Transverse colon (tissue), 4 donors: ENCODE data around the gene SLC10A1. TPM values are rescaled to one million over a fixed set of nuclear protein-coding genes. Genes with fewer than 3 reads are reported as not detected.

Source experiments
- DNase-seq: peaks from one replicate; pipeline ENCODE4 v3.0.0-alpha.2; 2019
- H3K27ac ChIP-seq, 4 donors: fragments of 200-600 bp; sonication (generic); 2 replicates each; pipeline ENCODE4 v1.5.1; 2016 to 2018; ENCODE audit warnings: inconsistent platforms in 4 of 4
- H3K27me3 ChIP-seq: fragments of 200-600 bp; sonication (generic); 2 replicates; pipeline ENCODE4 v1.5.1; 2017; ENCODE audit warnings: inconsistent platforms
- H3K36me3 ChIP-seq, 4 donors: fragments of 200-600 bp; sonication (generic); 2 replicates each; pipeline ENCODE4 v1.5.1; 2017 to 2019; ENCODE audit warnings: inconsistent platforms in 4 of 4
- H3K4me1 ChIP-seq, 4 donors: fragments of 200-600 bp; sonication (generic); 2 replicates each; pipeline ENCODE4 v1.5.1; 2017 to 2020; ENCODE audit warnings: inconsistent platforms in 4 of 4
- H3K4me3 ChIP-seq, 4 donors: fragments of 200-600 bp; sonication (generic); 1 replicate in 1 of 4; 2 replicates in 3 of 4; pipeline versions ENCODE4 v1.5.1 to v1.6.1; 2017 to 2019; ENCODE audit warnings: inconsistent platforms in 4 of 4
- H3K9me3 ChIP-seq, 2 donors: fragments of 200-600 bp; sonication (generic); 2 replicates each; pipeline ENCODE4 v1.5.1; 2017 to 2019; ENCODE audit warnings: inconsistent platforms in 2 of 2
- CTCF ChIP-seq, 5 experiments: fragments of 200-600 bp in 3 of 5; fragments of 450-650 bp in 2 of 5; sonication (generic) in 3 of 5; IDR thresholded peaks; 1 replicate in 2 of 5; 2 replicates in 3 of 5; pipeline ENCODE4 v1.5.1; 2016 to 2017; ENCODE audit warnings: antibody characterized with exemption in 5 of 5, inconsistent platforms in 3 of 5, mild to moderate bottlenecking in 2 of 5, moderate library complexity in 1 of 5
- EP300 ChIP-seq: sonication (generic); formaldehyde crosslinking; IDR thresholded peaks from one replicate; pipeline ENCODE4 v1.6.1; 2017; ENCODE audit warnings: antibody characterized with exemption, low read depth
- POLR2A ChIP-seq: fragments of 450-650 bp; IDR thresholded peaks from one replicate; pipeline ENCODE4 v1.6.1; 2016; ENCODE audit warnings: antibody characterized with exemption, mild to moderate bottlenecking, moderate library complexity
- POLR2AphosphoS5 ChIP-seq, 3 donors: sonication (generic); formaldehyde crosslinking; IDR thresholded peaks; one replicate each; pipeline ENCODE4 v1.6.1; 2016; ENCODE audit warnings: antibody characterized with exemption in 3 of 3
- whole genome bisulfite sequencing, 2 donors: methylation state at CpG; one replicate each; pipeline ENCODE4 v1.1.5; 2018; ENCODE audit warnings: low coverage in 1 of 2; 5-methylcytosine and 5-hydroxymethylcytosine counted together
- in situ Hi-C, 4 donors: fragments of 200-750 bp; cut with MboI; loops; one replicate each; pipeline versions ENCODE4 v1.15.0 to v1.15.1; 2017; ENCODE audit warnings: low sequenced_read_pairs in 3 of 4, low pct_ligation_motif_present in 1 of 4, low pct_unique_long_range_greater_than_20kb in 1 of 4
- intact Hi-C: fragments of 100-400 bp; cut with DNase I; formaldehyde crosslinking; loops from one replicate; pipeline ENCODE4 v1.15.1; 2023; ENCODE audit warnings: low total_unique reads
- total RNA-seq, 4 donors: library from RNA; depleted of rRNA; stranded (reverse); fragments of >200 nt; gene quantifications; one replicate each; pipeline ENCODE4 v1.1.0, GENCODE V29; 2016

Gene SLC10A1
- total RNA-seq, 4 donors from 2014 or later: 0.27 TPM; not detected in 3

- DNase-seq: no peak
- Histone ChIP-seq H3K36me3 (no peaks in the 10 kb centered on the region), H3K4me3 (no peak overlapping the region), H3K9me3 (no peaks in the 10 kb centered on the region), H3K27ac (no peak overlapping the region), H3K27me3 (peaks cover 15% of the 10 kb centered on the region), H3K4me1 (no peaks in the 10 kb centered on the region)
- no peak for TF ChIP-seq EP300
- intact Hi-C loops: no loop called here
- in situ Hi-C loops: no loop called here
- 65% methylated on average over 13 of the region's 13 CpGs; no CpG with 5 or more reads in 1 of the 2 donors for WGBS, 2 donors
Observed at GRCh38 chr14:69842686-69843420, 45.8 kb upstream of the SLC10A1 start.

GRCh38 chr14:69841656-69842055 lies 44.6 kb upstream of the SLC10A1 start:
- H3K9me3 ChIP-seq: no peaks in the 10 kb centered on the region
- no peak overlapping the region for H3K27ac ChIP-seq
- TF ChIP-seq EP300 (no peak), POLR2A (no peak)
- 56 to 62% methylated on average over 5 of the region's 5 CpGs for WGBS, 2 donors
- no peak for DNase-seq
- peaks cover 15% of the 10 kb centered on the region for H3K27me3 ChIP-seq
- no peaks in the 10 kb centered on the region for H3K4me1 ChIP-seq
- intact Hi-C loops (no loop called here), in situ Hi-C loops (no loop called here)
- no peak overlapping the region for H3K4me3 ChIP-seq
- H3K36me3 ChIP-seq: no peaks in the 10 kb centered on the region

GRCh38 chr14:69839661-69840060 lies 42.6 kb upstream of the SLC10A1 start:
- WGBS, 2 donors: 89 to 100% methylated on average over 1 to 3 of the region's 3 CpGs
- in situ Hi-C loops: no loop called here

GRCh38 chr14:69838881-69839416 lies 41.9 kb upstream of the SLC10A1 start:
- in situ Hi-C loops: no loop called here
- H3K36me3 ChIP-seq: no peaks in the 10 kb centered on the region
- no peaks in the 10 kb centered on the region for H3K9me3 ChIP-seq
- H3K4me3 ChIP-seq: no peak overlapping the region
- no peaks in the 10 kb centered on the region for H3K4me1 ChIP-seq
- no peak for DNase-seq
- WGBS, 2 donors: 76 to 89% methylated on average over 2 to 3 of the region's 3 CpGs
- no peak for TF ChIP-seq POLR2AphosphoS5 (IDR thresholded peaks at IDR 0.05)
- no peak for TF ChIP-seq POLR2A
- no peak for TF ChIP-seq EP300
- no peak for TF ChIP-seq CTCF (IDR thresholded peaks at IDR 0.05)
- peaks cover 7% of the 10 kb centered on the region for H3K27me3 ChIP-seq
- H3K27ac ChIP-seq: no peak overlapping the region
- intact Hi-C loops: no loop called here

More at GRCh38 chr14:69839661-69840060, 42.6 kb upstream of the SLC10A1 start:
- DNase-seq: no peak
- H3K4me3 ChIP-seq: no peak overlapping the region
- no peak for TF ChIP-seq EP300
- H3K27ac ChIP-seq: no peak overlapping the region
- peaks cover 7% of the 10 kb centered on the region for H3K27me3 ChIP-seq
- intact Hi-C loops: no loop called here
- H3K4me1 ChIP-seq: no peaks in the 10 kb centered on the region
- H3K9me3 ChIP-seq: no peaks in the 10 kb centered on the region
- no peaks in the 10 kb centered on the region for H3K36me3 ChIP-seq

GRCh38 chr14:69828879-69829278 lies 31.8 kb upstream of the SLC10A1 start:
- no peaks in the 10 kb centered on the region for H3K4me1 ChIP-seq
- H3K4me3 ChIP-seq: no peak overlapping the region
- H3K27me3 ChIP-seq: no peaks in the 10 kb centered on the region
- WGBS, 2 donors: 75 to 95% methylated on average over 3 to 4 of the region's 4 CpGs
- no peaks in the 10 kb centered on the region for H3K36me3 ChIP-seq
- in situ Hi-C loops (loop anchor here in 1 of 4 donors (10.0 kb wide), 1 partner anchor 196 kb away; no protein-coding TSS in a partner anchor), intact Hi-C loops (no loop called here)
- TF ChIP-seq EP300 (no peak), CTCF (IDR thresholded peaks at IDR 0.05) (no peak), POLR2AphosphoS5 (IDR thresholded peaks at IDR 0.05) (no peak)
- no peak for DNase-seq
- no peaks in the 10 kb centered on the region for H3K9me3 ChIP-seq
- no peak overlapping the region for H3K27ac ChIP-seq
